KMS-11 (cell line): ENCODE measurements around the gene WDR27.
"Not testable (repeated sequence)": the region's sequence is repeated elsewhere in the genome, so short reads cannot be mapped to it uniquely, and the experiment has no call there.

Source experiments
- H2AFZ ChIP-seq: fragments of 200-600 bp; sonication (generic); 2 replicates; pipeline ENCODE4 v1.6.1; 2016; ENCODE audit warnings: antibody characterized with exemption, mixed run types, low read depth
- H3K27ac ChIP-seq: fragments of 200-600 bp; sonication (generic); 2 replicates; pipeline ENCODE4 v1.6.1; 2016; ENCODE audit warnings: mild to moderate bottlenecking, mixed run types
- H3K27me3 ChIP-seq: fragments of 200-600 bp; sonication (generic); 2 replicates; pipeline ENCODE4 v1.6.1; 2017; ENCODE audit warnings: mild to moderate bottlenecking, low read depth, mixed run types, moderate library complexity; ENCODE audit not compliant: insufficient read depth
- H3K36me3 ChIP-seq: fragments of 200-600 bp; sonication (generic); 2 replicates; pipeline ENCODE4 v1.6.1; 2017; ENCODE audit warnings: mild to moderate bottlenecking, mixed run types; ENCODE audit not compliant: insufficient read depth
- H3K4me1 ChIP-seq: fragments of 200-600 bp; sonication (generic); 2 replicates; pipeline ENCODE4 v1.6.1; 2016; ENCODE audit warnings: mild to moderate bottlenecking, low read depth, mixed run types; ENCODE audit not compliant: poor library complexity, severe bottlenecking
- H3K4me2 ChIP-seq: fragments of 200-600 bp; sonication (generic); 2 replicates; pipeline ENCODE4 v1.7.0; 2016; ENCODE audit warnings: mild to moderate bottlenecking, mixed run types
- H3K4me3 ChIP-seq: fragments of 200-600 bp; sonication (generic); IDR thresholded peaks from 2 replicates; pipeline ENCODE4 v1.6.1; 2017; ENCODE audit warnings: low read depth, low read length, mixed read lengths; ENCODE audit not compliant: insufficient read depth
- H3K79me2 ChIP-seq: fragments of 200-600 bp; sonication (generic); 2 replicates; pipeline ENCODE4 v1.6.1; 2016; ENCODE audit warnings: low read depth, mixed run types; ENCODE audit not compliant: insufficient read depth
- H3K9ac ChIP-seq: fragments of 200-600 bp; sonication (generic); 2 replicates; pipeline ENCODE4 v1.6.1; 2016; ENCODE audit warnings: mild to moderate bottlenecking, mixed run types
- H4K20me1 ChIP-seq: fragments of 200-600 bp; sonication (generic); 2 replicates; pipeline ENCODE4 v1.6.1; 2016; ENCODE audit warnings: mild to moderate bottlenecking, mixed run types; ENCODE audit not compliant: insufficient read depth
- CTCF ChIP-seq: fragments of 200-600 bp; sonication (generic); conservative IDR thresholded peaks from 2 replicates; pipeline ENCODE4 v1.6.1; 2017; ENCODE audit warnings: low read depth, mild to moderate bottlenecking, antibody characterized with exemption, low read length, moderate library complexity, mixed read lengths

WDR27 gene

DNA sequence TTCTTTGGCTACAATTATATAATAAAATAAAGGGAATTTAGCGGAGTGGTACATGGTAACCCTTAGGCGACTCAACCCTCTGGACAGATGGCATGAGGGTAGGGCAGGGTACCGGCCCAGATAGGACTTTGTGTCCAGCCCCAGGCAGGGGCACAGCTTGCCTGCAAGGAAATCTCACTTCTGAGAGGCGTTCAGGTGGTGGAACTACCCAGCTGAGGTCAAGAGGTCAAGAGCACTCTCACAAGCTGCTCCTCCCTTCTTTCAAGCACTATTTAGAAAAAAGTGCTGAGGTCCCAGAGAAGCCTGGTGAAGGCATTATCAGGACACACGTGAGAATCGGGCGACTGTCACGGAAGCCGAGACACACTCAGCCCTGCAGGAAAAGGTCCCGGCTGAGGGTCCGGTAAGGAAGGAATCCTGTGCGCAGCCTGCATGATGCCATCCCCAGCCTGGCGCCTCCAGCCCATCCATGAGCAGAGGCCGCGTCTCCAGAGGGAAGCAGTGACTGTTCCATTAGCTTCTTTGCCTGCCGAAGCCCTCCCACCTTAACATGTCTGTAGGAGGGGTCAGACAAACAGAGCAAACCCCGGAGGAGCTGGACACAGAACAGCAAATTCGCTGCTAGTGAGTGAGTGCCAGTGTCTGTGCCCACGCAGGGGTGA is 54.8 kb downstream of the WDR27 start:
- H3K4me2 ChIP-seq: no peak overlapping the region
- no peaks in the 10 kb centered on the region for H3K79me2 ChIP-seq
- H3K4me3 ChIP-seq: no peak overlapping the region
- H3K4me1 ChIP-seq: no peaks in the 10 kb centered on the region
- H4K20me1 ChIP-seq: no peaks in the 10 kb centered on the region
- no peak for TF ChIP-seq CTCF
- no peak overlapping the region for H3K27ac ChIP-seq
- no peaks in the 10 kb centered on the region for H3K36me3 ChIP-seq
- H3K27me3 ChIP-seq: no peaks in the 10 kb centered on the region
- H3K9ac ChIP-seq: no peak overlapping the region
- no peak overlapping the region for H2AFZ ChIP-seq

DNA sequence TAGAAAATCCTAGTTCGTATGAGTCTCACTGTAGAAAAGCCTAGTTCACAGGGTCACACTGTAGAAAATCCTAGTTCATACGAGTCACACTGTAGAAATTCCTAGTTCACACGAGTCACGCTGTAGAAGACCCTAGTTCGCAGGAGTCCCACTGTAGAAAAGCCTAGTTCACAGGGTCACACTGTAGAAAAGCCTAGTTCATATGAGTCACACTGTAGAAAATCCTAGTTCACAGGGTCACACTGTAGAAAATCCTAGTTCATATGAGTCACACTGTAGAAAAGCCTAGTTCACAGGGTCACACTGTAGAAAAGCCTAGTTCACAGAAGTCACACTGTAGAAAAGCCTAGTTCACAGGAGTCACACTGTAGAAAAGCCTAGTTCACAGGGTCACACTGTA is 56.4 kb downstream of the WDR27 start:
- not testable (repeated sequence) for H3K4me1 ChIP-seq, H3K4me2 ChIP-seq, H3K27ac ChIP-seq, H4K20me1 ChIP-seq, H3K9ac ChIP-seq, H3K36me3 ChIP-seq, H3K79me2 ChIP-seq, H2AFZ ChIP-seq, H3K27me3 ChIP-seq, H3K4me3 ChIP-seq

GRCh38 chr6:169643521-169643920 is 58.3 kb downstream of the WDR27 start:
- H3K4me3 ChIP-seq: no peak overlapping the region
- no peaks in the 10 kb centered on the region for H4K20me1 ChIP-seq
- no peaks in the 10 kb centered on the region for H3K27me3 ChIP-seq
- H3K9ac ChIP-seq: no peak overlapping the region
- no peak overlapping the region for H3K27ac ChIP-seq
- H3K36me3 ChIP-seq: no peaks in the 10 kb centered on the region
- no peak for TF ChIP-seq CTCF
- H3K4me1 ChIP-seq: no peaks in the 10 kb centered on the region
- H3K79me2 ChIP-seq: no peaks in the 10 kb centered on the region
- H3K4me2 ChIP-seq: no peak overlapping the region
- no peak overlapping the region for H2AFZ ChIP-seq

DNA sequence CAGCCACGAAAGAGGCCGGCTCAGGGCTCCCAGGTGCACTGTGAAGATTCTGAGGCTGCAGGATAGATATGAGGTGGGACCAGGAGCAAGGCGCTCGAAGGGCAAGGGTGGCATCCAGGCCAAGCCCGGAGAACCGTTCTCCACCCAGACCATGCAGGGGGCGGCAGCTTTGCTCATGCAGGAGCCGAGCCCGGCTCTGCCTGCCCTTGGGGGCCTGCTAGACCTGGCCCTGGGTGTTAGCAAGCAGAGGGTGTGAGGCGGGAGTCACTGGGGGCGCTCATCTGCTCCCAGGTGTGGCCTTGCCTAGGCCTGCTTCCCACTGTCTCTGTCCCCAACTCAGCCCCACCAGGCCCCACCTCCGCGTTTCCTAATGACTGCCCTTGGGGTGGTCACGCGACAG is 59.4 kb downstream of the WDR27 start:
- Histone ChIP-seq H4K20me1 (no peaks in the 10 kb centered on the region), H3K9ac (no peak overlapping the region), H3K27me3 (no peaks in the 10 kb centered on the region), H3K36me3 (no peaks in the 10 kb centered on the region), H2AFZ (no peak overlapping the region), H3K27ac (no peak overlapping the region), H3K4me2 (no peak overlapping the region), H3K79me2 (no peaks in the 10 kb centered on the region), H3K4me3 (no peak overlapping the region), H3K4me1 (no peaks in the 10 kb centered on the region)
- no peak for TF ChIP-seq CTCF

DNA sequence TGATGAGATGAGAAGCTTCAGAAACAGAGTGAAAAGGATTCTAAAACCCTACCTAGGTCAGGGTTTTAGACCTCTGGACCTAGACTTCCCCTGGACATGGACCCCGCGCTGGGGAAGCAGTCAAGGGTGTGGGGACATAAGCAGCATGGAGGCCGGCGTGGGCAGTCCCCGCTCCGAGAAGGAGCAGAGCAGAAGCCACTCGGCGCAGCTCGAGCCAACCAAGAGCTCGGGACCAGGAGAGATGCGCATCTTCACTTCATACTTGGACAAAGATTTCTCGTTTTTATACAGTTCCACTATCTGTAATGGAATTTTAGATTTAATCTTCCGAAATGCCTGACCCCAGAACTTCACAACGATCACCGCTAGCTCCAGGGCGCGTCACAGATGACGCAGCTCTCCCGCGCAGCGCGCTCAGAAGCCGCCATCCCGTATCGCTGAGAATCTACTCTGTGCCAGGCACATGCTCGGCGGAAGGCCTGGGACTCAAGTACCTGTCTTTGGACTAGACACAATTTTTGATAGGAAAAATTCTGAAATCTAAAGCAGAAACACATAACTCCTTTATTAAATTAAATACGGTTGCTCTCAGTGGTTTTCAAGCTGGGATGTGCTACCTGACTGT is 60.3 kb downstream of the WDR27 start:
- no peaks in the 10 kb centered on the region for H3K36me3 ChIP-seq
- H3K79me2 ChIP-seq: no peaks in the 10 kb centered on the region
- no peaks in the 10 kb centered on the region for H3K27me3 ChIP-seq
- no peaks in the 10 kb centered on the region for H4K20me1 ChIP-seq
- no peak overlapping the region for H2AFZ ChIP-seq
- H3K27ac ChIP-seq: no peak overlapping the region
- no peaks in the 10 kb centered on the region for H3K4me1 ChIP-seq
- no peak for TF ChIP-seq CTCF
- no peak overlapping the region for H3K4me2 ChIP-seq
- H3K4me3 ChIP-seq: no peak overlapping the region
- no peak overlapping the region for H3K9ac ChIP-seq
